ENCODE data around the gene CTDSPL.

DNA sequence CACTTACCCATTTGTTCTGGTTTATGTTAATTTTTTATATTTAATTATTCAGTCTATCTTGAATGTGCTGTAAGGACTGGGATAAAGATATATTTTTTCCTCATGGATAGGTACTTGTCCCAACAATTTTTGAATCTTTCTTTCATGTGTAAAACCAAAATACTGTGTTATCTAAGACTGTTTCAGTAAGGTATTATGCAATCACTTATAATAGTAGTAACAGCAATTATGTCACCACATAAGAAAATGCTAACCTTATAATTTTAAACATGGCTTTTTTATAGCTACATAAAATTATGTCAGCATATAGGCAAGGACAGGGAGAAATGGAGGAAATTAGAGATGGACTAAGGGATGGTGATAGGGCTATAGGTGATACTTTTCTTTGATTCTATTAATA, 2.9 kb upstream of the CTDSPL start:
- TF ChIP-seq, protein P1, sequence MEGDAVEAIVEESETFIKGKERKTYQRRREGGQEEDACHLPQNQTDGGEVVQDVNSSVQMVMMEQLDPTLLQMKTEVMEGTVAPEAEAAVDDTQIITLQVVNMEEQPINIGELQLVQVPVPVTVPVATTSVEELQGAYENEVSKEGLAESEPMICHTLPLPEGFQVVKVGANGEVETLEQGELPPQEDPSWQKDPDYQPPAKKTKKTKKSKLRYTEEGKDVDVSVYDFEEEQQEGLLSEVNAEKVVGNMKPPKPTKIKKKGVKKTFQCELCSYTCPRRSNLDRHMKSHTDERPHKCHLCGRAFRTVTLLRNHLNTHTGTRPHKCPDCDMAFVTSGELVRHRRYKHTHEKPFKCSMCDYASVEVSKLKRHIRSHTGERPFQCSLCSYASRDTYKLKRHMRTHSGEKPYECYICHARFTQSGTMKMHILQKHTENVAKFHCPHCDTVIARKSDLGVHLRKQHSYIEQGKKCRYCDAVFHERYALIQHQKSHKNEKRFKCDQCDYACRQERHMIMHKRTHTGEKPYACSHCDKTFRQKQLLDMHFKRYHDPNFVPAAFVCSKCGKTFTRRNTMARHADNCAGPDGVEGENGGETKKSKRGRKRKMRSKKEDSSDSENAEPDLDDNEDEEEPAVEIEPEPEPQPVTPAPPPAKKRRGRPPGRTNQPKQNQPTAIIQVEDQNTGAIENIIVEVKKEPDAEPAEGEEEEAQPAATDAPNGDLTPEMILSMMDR (IDR thresholded peaks at IDR 0.05; ENCODE audit: poor library complexity) = no peak
- no peak for TF ChIP-seq EZH2 (IDR thresholded peaks at IDR 0.05; ENCODE audit: borderline replicate concordance)
- TF ChIP-seq EZH2phosphoT487 (IDR thresholded peaks at IDR 0.05; ENCODE audit: low read depth, severe bottlenecking, unreplicated experiment) = no peak
